ENCODE results near the gene KCNQ5.

Gene KCNQ5

DNA sequence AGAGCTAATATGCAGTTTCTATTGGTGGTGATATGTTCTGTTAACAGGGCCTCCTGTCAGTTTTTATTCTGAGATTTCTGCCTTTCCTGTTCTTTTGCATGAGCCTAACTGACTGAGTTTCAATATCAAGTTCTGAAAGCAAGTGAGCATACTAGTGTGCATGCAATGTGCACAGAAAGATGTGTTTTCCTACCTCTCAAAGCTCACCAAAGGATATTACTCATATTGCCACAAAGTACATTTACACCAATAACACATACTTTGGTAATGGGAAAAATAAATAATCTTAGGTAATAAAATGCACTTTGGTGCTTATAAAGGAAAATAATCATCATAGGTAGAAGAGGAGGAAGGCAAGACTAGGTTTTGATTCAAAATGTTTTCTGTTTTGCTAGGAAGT, 408.4 kb downstream of the KCNQ5 start:
- FAIRE-seq, result peak; percentile 46

DNA sequence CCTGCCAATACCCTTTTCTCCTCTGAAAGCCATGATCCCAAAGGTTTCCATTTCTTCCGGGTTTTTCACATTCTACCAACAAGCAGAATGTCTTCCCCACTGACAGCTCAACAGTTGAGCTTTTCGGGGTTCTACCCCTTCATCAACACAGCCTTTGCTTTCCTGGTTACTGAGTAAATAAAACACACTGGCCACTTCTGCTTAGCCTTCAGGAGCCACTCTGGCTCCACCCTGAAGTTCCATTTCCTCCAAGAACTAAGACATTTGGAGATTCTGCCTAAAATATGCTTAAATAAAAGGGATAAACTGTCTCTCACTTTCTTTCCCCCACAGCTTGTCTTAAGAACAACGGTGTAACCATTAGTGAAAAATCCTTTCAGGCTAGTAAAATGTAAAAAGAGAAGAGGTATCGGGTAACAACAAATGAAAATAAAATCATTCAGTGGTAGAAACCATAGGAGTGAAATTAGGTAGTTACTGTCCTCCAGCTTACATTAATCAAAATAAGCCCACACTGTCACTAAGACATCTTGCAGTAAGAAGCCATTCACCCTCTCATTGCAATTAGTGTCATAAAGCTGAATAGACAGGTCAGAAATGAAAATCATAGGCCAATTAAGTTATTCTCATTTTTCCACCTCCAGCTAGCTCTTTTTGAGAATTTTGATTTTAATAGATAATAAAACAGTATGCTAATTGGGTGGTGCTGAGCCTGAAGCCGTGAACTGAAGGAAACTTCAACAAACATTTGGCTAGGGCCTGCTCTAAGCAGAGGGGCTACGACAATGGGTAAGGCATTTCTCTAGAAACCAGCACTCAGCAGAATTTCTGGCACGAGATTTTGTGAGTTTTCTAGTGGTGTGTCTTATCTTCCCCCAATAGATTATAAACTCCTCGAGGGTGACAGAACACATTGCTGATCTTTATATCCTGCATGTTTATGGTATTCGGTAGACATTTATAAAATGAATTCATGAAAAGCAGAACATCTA, 409.2 kb downstream of the KCNQ5 start:
- no peak for TF ChIP-seq CTCF (IDR thresholded peaks at IDR 0.05; ENCODE audit: insufficient read depth, missing control alignments)
- FAIRE-seq (no peak), DNase-seq (ENCODE audit: insufficient read length, low spot score) (no peak)

More for the DNA sequence above, 408.4 kb downstream of the KCNQ5 start:
- no peak for TF ChIP-seq CTCF (IDR thresholded peaks at IDR 0.05; ENCODE audit: insufficient read depth, missing control alignments)
- no peak for DNase-seq (ENCODE audit: insufficient read length, low spot score)

DNA sequence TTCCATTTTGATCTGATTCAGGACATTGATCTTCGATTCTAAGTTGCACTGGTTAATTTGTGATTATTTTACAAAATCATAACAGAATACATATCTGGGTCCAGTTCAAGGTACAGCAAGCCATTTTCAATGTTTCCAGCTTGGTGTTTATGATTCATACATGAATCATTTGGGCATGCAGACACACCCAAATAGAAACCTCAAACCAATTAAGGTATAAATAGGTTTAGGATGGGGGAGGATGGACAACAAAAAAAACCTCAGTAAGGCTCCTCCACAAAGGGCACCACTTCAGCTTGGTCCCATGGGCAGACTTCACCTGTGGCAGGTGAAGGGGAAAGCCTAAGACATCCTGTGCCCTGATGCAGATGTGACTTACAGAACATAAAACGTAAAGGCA, 410.7 kb downstream of the KCNQ5 start:
- DNase-seq (ENCODE audit: insufficient read length, low spot score) (no peak), FAIRE-seq (no peak)
- TF ChIP-seq CTCF (IDR thresholded peaks at IDR 0.05; ENCODE audit: insufficient read depth, missing control alignments), result no peak

DNA sequence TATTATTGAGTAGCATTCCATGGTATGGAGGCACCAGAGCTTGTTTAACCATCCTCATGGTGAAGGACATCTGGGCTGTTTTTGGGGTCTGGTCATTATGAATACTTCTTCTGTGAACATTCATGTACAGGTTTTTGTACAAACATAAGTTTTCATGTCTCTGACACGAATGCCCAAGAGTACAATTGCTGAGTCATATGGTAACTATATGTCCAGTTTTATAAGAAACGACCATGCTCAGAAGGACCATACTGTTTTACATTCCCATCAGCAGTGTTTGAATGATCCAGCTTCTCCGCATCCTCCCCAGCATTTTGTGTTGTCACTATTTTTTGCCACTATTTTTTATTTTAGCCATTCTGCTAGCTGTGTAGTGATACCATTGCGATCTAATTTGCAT, 414.8 kb downstream of the KCNQ5 start:
- FAIRE-seq (no peak), DNase-seq (ENCODE audit: insufficient read length, low spot score) (no peak)
- TF ChIP-seq CTCF (IDR thresholded peaks at IDR 0.05; ENCODE audit: insufficient read depth, missing control alignments), result no peak

- FAIRE-seq (no peak), DNase-seq (ENCODE audit: insufficient read length, low spot score) (no peak)
- TF ChIP-seq CTCF (IDR thresholded peaks at IDR 0.05; ENCODE audit: insufficient read depth, missing control alignments), result no peak
Observed at GRCh38 chr6:73041051-73041450, 419.2 kb downstream of the KCNQ5 start.

DNA sequence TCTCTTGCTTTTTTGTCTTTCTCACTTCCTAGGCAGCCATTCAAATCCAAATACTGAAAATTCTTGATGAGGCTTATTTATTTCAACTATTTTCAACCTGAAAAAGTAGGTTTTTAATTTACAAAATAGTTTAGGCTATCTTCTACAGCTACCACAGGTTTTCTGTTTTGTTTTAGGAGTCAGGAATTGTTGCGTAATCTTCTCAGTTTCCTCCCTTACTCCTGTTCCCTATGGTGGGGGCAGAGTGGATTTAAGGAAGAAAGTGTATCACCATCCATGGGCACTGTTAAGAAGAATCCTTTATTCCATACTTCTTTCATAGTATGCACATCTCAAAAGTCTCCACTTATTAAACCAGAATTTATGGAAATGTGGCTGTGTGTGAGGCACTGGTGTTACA, 421.0 kb downstream of the KCNQ5 start:
- TF ChIP-seq CTCF (IDR thresholded peaks at IDR 0.05; ENCODE audit: insufficient read depth, missing control alignments), result no peak
- DNase-seq (ENCODE audit: insufficient read length, low spot score) (no peak), FAIRE-seq (no peak)

DNA sequence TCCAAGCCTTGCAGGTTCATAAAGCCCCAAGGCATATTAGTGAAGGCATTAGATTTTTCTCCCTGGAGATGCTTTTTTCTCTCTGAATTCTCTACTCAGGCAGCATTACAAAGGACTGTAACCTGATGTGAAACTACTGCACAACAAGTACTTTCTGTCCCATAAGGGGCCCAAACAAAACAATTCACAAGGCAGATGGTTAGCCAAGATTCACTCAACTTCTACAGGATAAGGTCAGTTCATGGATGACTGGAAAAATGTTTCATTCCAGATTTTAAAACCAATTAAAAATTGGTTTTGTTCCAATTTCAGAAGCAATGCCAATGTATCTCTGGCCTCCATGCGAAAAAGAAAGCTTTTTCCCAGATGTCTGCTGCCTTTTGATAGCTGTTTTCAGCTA, 421.6 kb downstream of the KCNQ5 start:
- no peak for FAIRE-seq
- DNase-seq (ENCODE audit: insufficient read length, low spot score), result no peak
- TF ChIP-seq CTCF (IDR thresholded peaks at IDR 0.05; ENCODE audit: insufficient read depth, missing control alignments), result no peak

Data from D721Med (cell line).